ENCODE measurements around the gene CD3G.
"Not testable (repeated sequence)": the region's sequence is repeated elsewhere in the genome, so short reads cannot be mapped to it uniquely, and the experiment has no call there.

Gene CD3G

DNA sequence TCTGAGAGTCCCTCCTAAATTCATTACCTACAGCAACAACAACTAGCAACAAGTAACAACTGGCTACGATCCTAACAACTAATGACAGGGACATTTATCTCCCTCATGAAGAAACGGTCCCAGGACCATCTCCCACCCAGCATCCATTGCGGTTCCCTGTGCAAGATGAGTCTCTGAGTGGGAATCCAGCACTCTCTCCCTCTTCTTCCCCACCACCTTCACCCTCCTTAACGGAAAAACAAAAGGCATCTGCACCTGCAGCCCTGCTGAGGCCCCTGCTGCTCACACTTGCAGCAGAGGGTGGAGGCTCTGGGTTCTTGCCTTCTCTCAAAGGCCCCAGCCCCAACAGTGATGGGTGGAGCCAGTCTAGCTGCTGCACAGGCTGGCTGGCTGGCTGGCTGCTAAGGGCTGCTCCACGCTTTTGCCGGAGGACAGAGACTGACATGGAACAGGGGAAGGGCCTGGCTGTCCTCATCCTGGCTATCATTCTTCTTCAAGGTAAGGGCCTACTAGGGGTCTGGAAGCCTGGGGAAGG lies at the start of gene CD3G:
CD3G (plus strand) TSS at position 364 of the 535 bp plus-strand sequence; CDS start at position 444, 80 bp downstream.
- no peak for DNase-seq

DNA sequence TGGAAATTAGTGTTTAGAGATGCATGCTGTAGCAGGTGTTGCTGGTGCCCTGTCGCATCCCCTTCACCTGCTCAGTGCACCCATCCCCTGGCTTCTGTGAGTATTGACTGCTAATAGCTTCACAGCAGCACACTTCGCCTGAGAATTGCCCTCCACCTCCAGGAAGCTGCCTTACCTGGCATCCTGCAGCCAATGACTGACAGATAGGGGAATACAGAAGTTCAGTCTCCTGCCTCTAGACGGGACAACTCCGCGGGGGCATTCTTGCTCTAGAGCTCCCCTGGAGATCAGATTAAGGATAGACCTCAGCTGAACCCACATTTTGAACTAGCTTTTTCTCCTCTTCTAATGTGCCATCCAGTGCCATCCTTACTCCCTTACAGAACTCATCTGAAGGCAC lies 48.9 kb upstream of the CD3G start:
- no peak for DNase-seq

DNA sequence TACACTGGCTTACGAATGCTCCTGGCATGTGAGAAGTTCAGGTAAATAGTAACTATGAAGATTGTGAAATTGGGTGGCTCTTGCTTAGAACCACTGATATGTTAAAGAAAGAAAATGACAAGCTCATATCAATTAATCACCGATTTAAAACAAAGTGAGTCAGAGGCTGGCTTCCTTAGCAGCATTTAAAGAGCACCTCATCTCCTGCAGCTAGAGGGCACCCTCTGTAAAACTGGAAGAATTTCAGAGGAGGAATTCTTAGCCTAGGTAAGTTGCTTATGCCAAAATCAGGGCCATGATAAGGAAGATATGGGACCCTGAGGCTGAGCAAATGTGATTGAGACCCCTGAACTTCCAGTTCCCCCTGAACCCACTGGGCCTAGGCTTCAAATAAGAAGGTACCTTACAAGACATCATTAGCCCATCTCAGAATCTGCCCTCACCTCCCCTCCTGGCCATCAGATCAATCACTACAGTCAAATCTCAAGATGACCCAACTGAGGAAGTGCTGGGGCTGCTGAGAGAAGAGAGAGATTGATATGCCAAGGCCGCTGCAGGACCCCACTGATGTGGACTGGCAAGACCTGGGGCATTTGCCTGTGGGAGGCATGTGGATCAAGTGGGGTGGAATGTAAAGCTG lies 48.2 kb upstream of the CD3G start:
- peak; percentile 48 for DNase-seq

DNA sequence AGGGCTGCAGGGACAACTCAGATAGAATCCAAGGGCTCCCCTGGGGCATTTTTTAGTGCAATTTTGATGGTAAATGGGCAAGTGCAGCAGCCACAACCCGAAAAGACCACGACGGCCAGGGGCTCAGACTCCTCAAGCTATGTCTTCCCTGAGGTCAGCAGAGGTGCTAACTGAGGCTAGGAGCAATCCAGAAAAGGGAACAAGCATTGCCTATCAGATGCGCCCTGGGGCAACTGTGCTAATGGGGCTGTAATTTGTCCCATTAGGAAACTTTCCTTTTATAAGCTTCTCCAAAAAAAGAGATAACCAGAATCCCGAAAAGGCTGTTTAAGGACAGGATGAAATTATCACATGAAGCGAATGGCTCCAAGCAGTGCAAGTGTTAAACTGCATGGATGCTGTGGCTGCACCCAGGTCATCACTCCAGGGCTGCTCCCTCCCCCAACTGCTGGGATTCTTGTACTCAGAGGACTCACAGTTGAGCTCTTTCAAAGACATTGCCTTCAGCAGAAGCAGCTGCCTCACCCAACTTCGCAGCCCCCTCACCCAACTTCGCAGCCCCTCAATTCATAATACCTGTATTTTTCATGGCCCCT lies 42.4 kb upstream of the CD3G start:
- DNase-seq: no peak

DNA sequence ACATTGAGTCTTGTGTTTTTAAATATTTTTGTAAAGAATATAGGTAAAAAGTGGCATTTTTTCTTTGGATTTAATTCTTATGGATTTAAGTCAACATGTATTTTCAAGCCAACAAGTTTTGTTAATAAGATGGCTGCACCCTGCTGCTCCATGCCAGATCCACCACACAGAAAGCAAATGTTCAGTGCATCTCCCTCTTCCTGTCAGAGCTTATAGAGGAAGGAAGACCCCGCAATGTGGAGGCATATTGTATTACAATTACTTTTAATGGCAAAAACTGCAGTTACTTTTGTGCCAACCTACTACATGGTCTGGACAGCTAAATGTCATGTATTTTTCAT lies 39.9 kb upstream of the CD3G start:
- no peak for DNase-seq

DNA sequence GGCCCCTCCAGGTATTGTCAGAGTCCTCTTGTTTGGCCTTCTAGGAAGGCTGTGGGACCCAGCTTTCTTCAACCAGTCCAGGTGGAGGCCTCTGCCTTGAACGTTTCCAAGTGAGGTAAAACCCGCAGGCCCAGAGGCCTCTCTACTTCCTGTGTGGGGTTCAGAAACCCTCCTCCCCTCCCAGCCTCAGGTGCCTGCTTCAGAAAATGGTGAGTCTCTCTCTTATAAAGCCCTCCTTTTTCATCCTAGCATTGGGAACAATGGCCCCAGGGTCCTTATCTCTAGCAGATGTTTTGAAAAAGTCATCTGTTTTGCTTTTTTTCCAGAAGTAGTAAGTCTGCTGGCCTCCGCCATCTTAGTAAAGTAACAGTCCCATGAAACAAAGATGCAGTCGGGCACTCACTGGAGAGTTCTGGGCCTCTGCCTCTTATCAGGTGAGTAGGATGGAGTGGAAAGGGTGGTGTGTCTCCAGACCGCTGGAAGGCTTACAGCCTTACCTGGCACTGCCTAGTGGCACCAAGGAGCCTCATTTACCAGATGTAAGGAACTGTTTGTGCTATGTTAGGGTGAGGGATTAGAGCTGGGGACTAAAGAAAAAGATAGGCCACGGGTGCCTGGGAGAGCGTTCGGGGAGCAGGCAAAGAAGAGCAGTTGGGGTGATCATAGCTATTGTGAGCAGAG lies 39.4 kb upstream of the CD3G start, which contains the start of gene CD3E:
CD3E (plus strand) TSS at position 163 of the 681 bp plus-strand sequence; CDS start at position 386, 223 bp downstream.
- no peak for DNase-seq

DNA sequence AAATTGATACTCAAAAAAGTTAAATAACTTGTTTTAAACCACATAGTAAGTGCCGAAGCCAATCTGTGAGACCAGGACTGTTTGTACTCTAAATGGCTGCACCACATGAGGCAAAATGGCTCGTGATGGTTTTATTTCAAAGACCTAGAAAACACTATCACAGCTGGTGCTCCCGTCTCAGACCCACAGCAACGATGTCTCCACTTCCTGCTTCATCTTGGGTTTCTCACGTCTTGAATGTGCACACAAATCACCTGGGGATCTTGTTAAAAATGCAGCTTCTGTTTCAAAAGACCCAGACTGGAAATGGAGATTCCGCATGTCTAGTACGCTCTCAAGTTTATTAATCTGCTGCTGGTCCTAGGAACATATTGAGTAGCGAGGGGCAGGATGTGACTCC lies 38.4 kb upstream of the CD3G start:
- no peak for DNase-seq

DNA sequence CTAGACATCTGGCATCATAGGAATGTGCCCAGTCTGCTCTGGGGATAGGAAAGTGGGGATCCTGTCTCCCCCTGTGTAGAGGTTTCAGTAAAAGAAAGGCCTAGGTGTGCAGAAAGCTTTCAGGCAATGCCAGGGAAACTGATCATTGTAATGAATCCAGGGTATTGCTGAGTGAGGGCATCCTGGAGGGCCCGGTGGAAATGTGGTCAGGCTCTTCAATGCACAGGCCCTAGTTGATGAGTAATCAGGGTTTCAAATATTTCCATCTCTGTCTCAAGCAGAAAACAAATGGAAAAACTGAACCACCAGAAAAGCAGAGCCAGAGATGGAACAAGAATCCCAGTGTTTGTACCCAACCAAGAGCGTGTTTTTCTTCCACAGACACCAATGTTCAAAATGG lies 37.6 kb upstream of the CD3G start:
- DNase-seq: no peak

DNA sequence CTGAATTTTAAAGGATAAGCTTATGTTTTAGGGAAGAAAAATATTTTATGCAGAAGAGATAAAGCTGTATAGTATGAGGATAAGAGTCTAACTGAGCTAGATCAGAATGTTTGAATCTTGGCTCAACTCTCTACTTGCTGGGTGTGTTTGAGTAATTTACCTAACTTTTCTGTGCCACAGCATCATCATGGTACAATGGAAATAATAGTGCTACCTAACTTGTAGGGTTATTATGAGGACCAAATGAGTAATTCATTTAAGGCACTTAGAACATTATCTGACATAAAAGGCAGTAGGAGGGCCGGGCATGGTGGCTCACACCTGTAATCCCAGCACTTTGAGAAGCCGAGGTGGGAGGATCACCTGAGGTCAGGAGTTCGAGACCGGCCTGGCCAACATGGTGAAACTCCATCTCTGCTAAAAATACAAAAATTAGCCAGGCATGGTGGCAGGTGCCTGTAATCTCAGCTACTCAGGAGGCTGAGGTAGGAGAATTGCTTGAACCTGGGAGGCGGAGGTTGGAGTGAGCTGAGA lies 35.1 kb upstream of the CD3G start:
- not testable (repeated sequence) for DNase-seq

DNA sequence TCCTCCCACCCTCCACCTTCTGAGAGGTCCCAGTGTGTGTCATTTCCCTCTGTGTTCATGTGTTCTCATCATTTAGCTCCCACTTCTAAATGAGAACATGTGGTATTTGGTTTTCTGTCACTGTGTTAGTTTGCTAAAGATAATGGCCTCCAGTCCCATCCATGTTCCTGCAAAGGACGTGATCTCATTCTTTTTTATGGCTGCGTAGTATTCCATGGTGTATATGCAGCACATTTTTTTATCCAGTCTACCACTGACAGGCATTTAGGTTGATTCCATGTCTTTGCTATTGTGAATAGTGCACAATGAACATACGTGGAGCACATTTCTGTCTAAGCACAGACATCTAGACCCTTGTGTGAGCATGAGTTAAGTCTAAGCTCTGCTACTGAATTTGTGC lies 33.9 kb upstream of the CD3G start:
- DNase-seq: no peak

DNA sequence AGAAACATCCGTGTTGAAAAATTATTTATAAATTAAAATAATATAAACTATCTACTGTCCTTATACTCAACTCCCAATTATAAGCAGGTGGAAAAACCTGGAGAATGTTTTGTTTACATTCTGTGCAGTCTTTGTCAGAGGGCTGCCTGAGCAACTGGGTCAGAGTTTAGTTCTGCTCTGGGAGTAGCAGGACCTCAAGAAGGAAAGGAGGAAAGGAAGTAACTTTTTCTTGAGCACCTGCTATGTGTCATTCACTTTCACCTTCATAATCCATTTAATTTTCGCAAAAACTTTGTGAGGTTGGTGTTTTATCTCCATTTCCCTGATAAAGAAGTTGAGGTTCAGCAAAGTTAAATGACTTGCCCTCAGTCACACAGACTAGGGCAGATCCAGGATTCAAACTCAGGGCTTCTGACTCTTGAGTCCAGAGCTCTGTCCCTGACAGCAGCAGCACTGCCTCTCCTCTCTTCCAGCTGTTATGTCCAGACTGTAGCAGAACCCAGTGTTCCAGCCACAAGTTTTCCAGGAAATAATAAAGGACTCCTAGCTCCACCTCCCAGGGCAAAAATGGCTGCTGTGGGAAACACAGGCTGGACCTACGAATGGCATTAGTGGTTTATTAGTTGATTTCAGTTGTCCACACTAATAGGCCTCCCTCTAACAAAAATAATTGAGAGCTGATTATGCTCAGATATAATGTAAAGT lies 33.2 kb upstream of the CD3G start:
- DNase-seq: no peak

DNA sequence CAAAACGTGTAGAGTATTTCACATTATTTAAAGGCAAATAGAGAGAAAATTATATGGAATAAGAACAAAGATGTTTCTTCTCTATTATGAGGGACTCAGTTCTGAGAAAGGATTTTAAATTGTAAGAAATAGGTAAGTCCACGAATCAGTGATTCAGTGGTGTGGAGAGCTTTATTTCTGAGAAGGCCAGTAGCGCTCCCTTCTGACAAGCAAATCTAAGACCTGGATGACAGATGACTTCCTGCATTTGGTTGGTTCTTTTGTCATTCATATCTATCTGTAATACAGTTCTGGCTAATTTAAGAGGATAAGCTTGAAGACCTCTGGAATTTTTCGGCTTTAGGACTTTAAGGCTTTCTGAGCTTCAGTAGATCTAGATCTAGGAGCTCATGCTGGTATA lies 32.6 kb upstream of the CD3G start:
- no peak for DNase-seq

DNA sequence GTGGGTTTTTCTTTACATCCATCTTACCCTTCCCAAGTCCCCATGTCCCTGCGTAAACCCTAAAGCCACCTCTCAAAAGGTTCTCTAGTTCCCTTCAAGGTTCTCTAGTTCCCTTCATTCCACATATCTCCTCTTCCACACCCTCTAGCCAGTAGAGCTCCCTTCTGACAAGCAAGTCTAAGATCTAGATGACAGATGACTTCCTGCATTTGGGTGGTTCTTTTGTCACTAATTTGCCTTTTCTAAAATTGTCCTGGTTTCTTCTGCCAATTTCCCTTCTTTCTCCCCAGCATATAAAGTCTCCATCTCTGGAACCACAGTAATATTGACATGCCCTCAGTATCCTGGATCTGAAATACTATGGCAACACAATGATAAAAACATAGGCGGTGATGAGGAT lies 31.8 kb upstream of the CD3G start:
- no peak for DNase-seq

DNA sequence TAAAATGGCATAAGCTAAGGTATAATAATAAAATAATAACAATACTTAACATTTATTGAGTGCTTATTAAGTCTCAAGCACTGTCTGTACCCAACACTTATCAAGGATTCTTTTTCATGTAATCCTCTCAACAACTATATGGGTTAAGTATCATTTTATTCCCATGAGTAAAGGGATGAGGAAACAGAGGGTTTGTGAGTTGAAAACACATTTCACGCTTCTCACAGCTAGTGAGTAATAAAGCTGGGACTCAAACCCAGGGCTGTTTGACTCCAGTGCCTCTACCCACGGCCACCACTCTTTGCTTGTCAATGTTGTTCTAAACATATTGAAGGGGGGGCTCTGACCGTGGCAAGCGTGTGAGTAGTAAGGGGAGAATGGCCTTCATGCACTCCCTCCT lies 30.9 kb upstream of the CD3G start:
- no peak for DNase-seq

DNA sequence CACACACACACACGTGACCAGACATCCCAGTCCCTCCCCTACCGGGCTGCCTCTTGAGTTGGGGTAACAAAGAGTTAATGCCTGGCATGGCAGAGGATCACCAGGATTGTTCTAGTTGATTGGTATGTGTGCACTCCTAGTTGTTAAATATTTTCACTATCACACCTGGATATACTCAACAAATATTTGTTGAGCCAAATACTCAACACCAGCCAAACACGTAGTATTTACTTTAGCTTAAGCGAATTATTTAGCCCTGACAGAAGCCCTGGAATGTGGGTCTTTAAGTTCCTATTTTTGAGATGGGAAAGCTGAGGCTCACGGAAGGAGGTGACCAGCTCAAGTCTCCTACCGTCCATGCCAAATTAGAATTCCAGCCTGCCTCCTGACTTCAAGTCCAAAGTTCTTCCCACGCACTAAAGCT lies 29.1 kb upstream of the CD3G start:
- no peak for DNase-seq

DNA sequence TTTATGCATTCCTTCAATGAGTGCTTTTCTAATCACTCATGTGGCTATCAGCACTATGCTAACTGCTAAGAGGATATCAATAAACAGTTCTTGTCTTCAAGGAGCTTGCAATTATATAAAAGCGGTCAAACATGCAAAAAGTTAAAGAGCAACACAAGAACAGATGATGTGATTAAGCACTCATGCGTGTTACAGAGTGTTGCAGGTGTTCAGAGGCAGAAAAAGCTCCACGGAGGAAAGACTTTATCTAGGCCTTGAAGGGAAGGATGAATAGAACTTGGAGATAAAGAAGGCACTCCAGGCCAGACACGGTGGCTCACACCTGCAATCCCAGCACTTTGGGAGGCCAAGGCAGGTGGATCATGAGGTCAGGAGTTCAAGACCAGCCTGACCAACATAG lies 26.0 kb upstream of the CD3G start:
- no peak for DNase-seq

DNA sequence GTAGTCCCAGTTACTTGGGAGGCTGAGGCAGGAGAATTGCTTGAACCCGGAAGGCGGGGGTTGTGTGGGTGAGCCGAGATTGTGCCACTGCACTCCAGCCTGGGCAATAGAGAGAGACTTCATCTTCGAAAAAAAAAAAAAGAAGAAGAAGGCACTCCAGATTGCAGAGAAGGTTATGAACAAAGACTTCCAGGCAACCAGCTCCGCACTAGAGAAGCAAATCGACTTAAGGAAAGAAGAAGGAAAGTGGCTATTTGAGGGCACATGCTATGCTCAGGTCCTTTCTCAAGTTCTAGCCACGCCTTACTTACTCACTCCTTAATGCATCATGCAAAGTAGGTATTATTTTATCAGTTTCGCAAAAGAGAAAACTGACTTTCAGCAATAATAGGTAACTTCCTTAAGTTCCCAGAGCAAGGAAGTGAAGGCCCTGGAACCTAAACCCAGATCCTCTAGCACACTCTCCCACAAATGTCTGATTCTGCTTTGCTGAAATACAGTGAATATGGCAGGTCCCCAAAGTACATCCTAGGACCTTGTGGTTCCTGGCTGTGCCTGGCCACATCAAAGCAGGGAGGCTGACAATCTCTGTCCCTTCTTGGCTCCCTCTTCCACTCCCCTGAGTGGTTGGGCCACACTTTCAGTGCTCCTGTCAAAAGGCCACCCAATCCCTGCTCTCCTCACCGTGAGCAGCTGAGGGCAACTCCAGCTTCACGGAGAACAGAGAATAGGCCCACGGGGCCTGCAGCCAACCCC lies 25.4 kb upstream of the CD3G start:
- DNase-seq: no peak

DNA sequence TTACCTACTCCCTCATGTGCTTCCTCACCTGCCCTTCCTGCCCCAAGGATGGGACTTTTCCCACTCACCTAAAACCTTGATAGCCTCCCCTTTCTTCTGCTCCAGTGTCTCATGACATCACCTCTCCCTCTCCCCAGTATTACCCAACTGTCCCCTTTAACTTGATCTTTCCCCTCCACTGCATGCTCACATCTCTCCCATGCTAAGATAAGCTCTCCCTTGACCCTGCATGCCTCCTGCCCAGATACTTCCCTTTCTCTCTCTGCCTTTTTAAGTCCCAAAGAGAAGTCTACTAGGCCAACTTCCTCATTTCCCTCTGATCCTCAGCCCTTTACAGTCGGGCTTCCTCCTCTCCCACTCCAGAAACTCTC lies 24.8 kb upstream of the CD3G start:
- no peak for DNase-seq

DNA sequence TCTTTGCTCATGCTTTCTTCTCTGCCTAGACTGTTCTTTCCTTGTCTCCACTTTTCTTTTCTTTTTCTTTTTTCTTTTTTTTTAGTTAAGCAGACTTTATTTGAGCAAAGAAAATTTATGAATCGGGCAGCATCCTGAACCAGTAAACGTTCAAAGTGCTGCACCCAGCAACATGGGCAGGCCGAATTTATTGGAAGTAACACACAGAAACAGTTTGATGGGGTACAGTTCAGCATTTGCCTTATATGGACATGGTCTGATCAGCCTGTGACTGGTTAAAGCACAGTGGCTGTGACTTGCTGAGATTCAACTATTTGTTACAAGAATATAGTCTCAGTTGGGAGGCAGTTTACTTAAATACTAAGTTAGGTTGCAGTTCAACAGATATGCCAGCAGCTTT lies 23.6 kb upstream of the CD3G start:
- DNase-seq: no peak

DNA sequence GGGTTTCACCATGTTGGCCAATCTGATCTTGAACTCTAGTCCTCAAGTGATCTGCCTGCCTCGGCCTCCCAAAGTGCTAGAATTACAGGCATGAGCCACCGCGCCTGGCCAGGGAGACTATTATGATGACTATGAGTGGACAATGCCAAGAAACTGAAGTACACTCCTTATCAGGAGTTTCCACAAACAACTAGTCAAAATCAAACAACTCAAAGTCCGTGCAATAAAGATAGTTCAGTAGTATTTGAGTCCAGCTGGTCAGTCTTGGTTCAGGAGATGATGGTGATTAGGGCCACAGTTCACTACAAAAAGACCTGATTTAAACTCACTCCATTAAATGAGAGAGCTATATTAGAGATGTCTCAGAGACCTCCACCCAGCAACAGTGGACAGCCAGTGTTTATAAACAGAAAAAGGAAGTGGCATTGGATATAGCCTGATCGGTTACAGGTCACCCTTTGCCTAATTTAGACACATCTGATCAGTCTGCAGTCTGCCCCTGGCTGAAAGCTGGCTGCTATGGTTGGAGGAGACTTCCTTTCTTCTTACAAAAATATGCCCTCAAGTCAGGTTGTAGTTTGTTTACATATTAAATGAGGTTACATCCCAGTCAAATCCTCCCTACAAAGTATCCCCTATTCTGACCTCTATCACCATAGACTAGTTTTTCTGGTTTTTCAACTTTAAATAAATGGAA lies 22.6 kb upstream of the CD3G start:
- no peak for DNase-seq

DNA sequence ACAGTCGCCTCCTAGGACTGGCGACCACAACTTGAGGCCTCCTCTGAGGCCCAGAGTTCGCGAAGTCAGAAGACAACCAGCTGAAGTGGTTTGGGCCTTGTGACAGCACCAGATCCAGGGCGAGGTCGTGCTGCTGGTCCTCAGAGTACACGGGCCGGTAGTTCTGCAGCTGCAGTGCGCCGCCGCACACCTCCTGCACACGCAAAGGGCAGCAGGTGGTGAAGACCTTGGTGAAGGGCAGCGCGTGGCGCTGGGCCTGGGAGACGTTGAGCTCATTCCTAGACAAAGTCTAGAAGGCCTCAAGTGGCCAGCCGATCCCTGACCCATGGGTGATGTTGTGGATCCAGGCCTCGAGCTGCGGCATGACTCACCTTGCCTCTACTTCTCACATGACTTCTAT lies 21.4 kb upstream of the CD3G start:
- DNase-seq: no peak

DNA sequence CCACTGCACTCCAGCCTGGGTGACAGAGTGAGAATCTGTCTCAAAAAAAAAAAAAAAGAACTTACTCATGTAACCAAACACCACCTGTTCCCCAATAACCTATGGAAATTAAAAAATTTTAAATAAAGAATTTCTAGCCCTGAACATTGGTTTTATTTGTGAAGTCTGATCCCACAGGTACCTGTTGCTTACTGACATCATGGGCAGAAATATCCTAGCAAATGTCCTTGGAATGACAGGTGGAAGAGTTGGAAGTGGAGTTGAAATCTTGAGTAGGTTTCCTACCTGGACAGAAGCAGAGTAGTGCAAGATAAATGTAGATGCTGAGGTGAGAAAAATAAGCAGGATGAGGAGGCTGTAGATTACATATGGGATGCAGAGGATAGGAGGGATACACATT lies 18.9 kb upstream of the CD3G start:
- DNase-seq: no peak
